ENCODE results near the gene COL5A1.
A peak's percentile ranks its signal among the peaks of the same experiment; 100 is the strongest.

The COL5A1 gene

DNA sequence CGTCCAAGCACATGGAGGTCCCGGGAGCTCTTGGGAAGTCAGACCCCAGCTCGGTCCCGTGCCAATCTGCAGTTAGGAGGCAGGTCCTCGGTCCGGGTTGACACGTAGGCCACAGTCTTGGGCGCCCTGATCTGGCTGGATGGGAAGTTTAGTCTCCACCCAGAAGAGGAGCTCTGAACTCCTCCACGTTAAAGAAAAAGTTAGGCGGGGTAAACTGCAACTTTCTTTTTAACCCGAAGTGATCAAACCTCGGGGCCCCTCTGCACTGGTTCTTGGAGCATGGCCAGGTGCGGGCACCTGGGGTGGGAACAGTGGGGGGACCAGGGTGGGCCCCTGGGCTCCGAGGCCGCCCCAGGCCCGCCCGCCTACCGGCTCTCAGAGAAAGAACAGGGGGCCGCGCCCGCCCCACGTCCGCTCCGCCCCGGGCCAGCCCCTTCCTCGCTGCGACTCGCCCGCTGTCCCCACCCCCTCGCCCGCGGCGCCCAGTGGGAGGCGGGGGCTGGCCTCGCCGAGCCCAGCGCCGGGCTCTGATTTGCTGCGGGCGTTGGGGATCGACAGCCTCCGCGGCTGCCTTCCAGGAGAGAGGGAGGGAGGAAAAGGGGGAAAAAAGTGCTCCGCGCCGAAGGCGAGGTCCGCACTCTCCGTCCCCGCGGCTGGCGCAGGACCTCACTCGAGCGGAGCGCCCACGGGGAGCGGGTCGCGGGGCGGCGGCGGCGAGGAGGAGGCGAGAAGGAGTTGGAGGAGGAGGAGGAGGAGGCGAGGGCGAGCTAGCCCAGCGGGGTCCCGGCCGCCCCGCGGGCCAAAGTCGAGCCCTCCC, at the start of gene COL5A1:
Gene COL5A1, plus strand, starts transcription at position 631 of the 817 bp plus-strand sequence. CDS start 385 bp downstream, outside the sequence.
- TF ChIP-seq, protein P1, sequence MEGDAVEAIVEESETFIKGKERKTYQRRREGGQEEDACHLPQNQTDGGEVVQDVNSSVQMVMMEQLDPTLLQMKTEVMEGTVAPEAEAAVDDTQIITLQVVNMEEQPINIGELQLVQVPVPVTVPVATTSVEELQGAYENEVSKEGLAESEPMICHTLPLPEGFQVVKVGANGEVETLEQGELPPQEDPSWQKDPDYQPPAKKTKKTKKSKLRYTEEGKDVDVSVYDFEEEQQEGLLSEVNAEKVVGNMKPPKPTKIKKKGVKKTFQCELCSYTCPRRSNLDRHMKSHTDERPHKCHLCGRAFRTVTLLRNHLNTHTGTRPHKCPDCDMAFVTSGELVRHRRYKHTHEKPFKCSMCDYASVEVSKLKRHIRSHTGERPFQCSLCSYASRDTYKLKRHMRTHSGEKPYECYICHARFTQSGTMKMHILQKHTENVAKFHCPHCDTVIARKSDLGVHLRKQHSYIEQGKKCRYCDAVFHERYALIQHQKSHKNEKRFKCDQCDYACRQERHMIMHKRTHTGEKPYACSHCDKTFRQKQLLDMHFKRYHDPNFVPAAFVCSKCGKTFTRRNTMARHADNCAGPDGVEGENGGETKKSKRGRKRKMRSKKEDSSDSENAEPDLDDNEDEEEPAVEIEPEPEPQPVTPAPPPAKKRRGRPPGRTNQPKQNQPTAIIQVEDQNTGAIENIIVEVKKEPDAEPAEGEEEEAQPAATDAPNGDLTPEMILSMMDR (IDR thresholded peaks at IDR 0.05; ENCODE audit: low read depth, low read length): no peak
- DNase-seq (ENCODE audit: extremely low read depth, low read depth): peak; percentile 84

DNA sequence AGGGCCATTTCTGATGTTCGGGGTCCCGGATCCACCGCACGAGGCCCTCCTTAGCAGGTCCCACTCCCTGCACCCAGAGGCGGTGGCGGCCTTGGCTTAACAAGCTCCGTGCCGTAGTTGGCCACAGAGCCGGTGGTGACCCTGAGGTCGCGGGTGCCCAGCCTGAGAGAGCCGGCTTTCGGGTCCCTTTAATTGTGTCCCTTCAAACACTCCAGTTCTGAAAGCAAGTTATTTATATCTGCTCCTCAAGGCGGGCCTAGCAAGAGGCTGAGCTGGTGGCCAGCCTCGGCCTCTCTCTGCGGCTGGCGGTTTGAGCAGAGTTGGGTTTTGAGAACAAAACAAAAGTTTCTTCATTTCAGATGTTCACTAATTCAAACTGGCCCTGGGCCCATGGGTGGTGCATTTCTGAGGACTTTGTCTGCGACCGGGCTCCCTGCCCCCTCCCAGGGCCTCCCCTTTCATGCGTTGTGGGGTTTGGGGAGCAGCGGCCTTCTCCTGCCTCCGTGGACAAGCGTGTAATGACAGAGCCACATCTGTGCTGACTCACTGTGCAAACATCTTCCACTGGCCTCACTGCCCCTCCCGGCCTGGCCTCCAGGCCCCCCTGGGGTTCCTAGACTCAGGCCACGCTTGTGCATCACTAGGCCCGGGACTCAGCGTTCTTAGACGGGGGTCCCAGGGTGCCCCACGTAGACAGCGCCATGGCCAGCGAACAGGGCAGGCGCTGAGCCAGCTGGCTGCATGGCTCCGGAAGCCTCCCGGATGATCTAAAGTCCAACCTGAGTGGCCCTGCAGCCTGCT, 49.4 kb upstream of the COL5A1 start:
- TF ChIP-seq, protein P1 (IDR thresholded peaks at IDR 0.05; ENCODE audit: low read depth, low read length): no peak
- peak; percentile 86 for DNase-seq (ENCODE audit: extremely low read depth, low read depth)

DNA sequence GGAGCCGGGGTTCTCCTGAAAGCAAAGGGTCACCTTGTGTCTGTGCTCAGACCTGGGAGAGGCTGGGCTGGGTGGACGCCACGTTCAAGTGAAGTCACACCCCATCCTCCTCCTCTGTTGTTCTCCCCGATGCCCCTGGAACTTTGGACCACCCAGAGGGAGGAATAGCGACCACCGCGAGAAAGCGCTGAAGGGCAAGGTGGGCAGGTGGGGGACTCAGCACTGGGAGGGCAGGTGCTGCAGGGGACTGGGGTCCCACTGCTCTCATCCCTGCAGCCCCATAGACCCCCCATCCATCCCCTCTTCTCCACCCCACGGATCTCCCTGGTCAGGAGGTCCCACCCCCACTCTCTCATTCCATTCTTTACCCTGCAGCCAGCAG, 48.8 kb upstream of the COL5A1 start:
- DNase-seq (ENCODE audit: extremely low read depth, low read depth): no peak
- TF ChIP-seq, protein P1 (IDR thresholded peaks at IDR 0.05; ENCODE audit: low read depth, low read length): no peak

DNA sequence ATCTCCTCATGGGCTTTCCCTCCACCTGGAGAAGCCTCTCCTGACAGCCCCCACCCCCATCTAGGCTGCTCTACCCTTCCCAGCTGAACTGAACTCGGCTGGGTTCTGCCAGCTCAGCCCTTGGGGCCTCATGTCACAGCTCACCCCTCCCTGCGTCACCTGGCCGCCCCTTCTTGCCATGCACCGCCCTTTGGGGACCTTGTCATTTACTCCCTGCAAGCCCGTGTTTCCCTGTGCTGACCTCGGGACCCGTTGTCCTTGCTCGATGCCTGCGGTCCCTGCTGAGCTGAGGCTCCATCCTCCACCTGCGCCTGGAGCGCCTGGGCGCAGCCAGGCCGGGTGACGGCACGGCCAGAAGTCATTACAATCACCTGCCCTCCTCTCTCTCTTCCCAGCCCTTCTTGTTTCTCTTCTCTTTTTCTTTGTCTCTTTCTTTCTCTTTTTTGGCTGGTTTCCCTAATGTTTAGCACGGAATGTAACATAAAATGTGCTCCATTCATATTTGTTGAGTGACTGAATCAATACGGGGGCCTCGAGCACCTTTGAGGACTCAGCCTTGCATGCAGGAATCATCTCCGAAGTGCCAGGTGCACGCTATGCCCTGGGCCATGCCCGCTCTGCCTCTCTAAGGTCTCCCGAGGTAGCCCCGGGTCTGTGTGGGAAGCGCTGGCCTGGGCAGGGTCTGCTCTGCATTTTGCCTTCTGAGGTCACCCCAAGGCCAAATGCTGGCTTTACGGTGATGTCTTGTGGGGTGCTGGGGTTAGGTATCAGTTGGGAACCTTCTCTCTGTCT, 48.1 kb upstream of the COL5A1 start:
- no peak for DNase-seq (ENCODE audit: extremely low read depth, low read depth)
- TF ChIP-seq, protein P1 (IDR thresholded peaks at IDR 0.05; ENCODE audit: low read depth, low read length): no peak

DNA sequence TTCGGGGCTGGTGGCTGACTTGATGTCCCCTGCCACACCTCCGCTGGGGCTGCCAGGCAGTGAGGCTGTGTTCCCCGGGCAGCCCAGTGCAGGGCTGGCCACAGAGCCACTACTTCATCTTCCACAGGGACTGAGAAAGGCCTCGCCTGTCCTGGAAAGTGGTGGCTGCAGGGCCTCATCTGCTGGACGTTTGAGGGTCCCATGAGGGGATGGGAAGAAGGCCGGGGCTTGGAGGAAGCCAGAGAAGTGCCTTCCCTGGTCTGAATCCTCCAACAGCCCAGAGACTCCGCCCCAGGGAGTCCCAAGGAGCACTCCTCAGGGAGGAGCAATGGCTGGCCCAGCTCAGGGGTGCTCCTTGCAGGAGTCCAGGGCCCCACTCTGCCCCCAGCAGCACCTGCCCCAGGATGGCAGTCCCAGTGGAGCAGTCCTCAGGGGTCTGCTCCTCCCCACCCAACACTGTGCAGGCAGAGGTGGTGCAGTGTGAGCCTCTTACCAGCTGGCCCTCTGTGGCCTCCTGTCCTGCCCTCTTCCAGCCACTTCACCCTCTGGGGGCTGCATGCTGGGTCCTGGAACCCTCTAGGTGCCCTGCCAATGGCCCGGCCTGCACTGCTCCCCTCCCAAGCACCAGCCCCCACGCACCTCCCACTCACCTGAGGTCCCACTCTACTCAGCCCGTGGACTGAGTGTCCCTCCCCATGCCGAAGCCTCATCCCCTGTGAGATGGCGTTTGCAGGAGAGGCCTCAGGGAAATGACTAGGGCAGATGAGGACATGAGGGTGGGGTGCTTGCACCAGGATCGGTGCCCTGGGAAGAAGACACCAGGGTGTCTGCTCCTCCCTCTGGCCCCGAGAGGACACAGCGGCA, 47.3 kb upstream of the COL5A1 start:
- TF ChIP-seq, protein P1 (IDR thresholded peaks at IDR 0.05; ENCODE audit: low read depth, low read length): no peak
- DNase-seq (ENCODE audit: extremely low read depth, low read depth): no peak

DNA sequence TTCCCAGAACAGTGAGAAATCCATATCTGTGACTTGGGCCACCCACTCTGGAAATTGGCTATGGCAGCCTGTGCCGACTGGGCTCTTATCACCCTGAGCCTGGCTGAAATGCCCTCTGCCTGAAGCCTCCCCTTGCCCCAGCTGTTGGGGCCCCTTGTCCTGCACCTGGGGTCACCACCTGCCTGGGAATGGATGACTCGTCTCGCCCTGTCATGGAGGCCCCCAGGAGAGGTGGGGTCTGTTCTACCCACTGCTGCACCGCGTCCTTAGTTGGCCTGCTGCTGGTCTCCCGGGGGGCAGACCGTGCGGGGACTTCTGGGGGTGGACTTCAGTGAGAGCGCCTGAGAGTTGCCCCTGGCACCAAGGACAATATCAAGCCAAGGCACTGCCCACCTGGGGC, 46.6 kb upstream of the COL5A1 start:
- DNase-seq (ENCODE audit: extremely low read depth, low read depth): no peak
- TF ChIP-seq, protein P1 (IDR thresholded peaks at IDR 0.05; ENCODE audit: low read depth, low read length): no peak

Measured in AG09319 (cell line).